Tibial nerve (tissue), 4 donors: ENCODE results near the gene VPS41. TPM values are rescaled to one million over a fixed set of nuclear protein-coding genes. Genes with fewer than 3 reads are reported as not detected.

Source experiments
- DNase-seq, 2 donors: peaks; one replicate each; pipeline ENCODE4 v3.0.0-alpha.2; 2019; ENCODE audit warnings: low spot score in 2 of 2
- H3K27ac ChIP-seq, 4 donors: fragments of 200-600 bp; sonication (generic) in 3 of 4; one replicate each; pipeline ENCODE4 v1.5.1; 2017 to 2019; ENCODE audit warnings: mild to moderate bottlenecking in 1 of 4
- H3K27me3 ChIP-seq, 2 donors: fragments of 200-600 bp; sonication (generic) in 1 of 2; one replicate each; pipeline versions ENCODE4 v1.5.1 to v1.6.0; 2017 to 2019
- H3K36me3 ChIP-seq, 3 donors: fragments of 200-600 bp; sonication (generic); one replicate each; pipeline ENCODE4 v1.5.1; 2018 to 2019
- H3K4me1 ChIP-seq, 4 donors: fragments of 200-600 bp; sonication (generic) in 3 of 4; one replicate each; pipeline ENCODE4 v1.5.1; 2017 to 2019
- H3K4me3 ChIP-seq, 4 donors: fragments of 200-600 bp; sonication (generic) in 3 of 4; one replicate each; pipeline ENCODE4 v1.5.1; 2017 to 2019; ENCODE audit warnings: mild to moderate bottlenecking in 1 of 4, moderate library complexity in 1 of 4
- H3K9me3 ChIP-seq, 4 donors: fragments of 200-600 bp; sonication (generic) in 3 of 4; one replicate each; pipeline ENCODE4 v1.5.1; 2017 to 2019
- CTCF ChIP-seq, 5 experiments: fragments of 200-600 bp in 3 of 5; fragments of 450-650 bp in 2 of 5; sonication (generic) in 3 of 5; IDR thresholded peaks; one replicate each; pipeline ENCODE4 v1.5.1; 2016 to 2019; ENCODE audit warnings: antibody characterized with exemption in 5 of 5, mild to moderate bottlenecking in 3 of 5, moderate library complexity in 2 of 5
- EP300 ChIP-seq, 2 donors: sonication (generic); formaldehyde crosslinking; IDR thresholded peaks; one replicate each; pipeline ENCODE4 v1.6.1; 2017; ENCODE audit warnings: antibody characterized with exemption in 2 of 2, mild to moderate bottlenecking in 1 of 2
- POLR2A ChIP-seq, 2 donors: fragments of 450-650 bp; IDR thresholded peaks; one replicate each; pipeline ENCODE4 v1.6.1; 2017; ENCODE audit warnings: antibody characterized with exemption in 2 of 2, mild to moderate bottlenecking in 2 of 2, moderate library complexity in 2 of 2
- WGBS, 2 donors: methylation state at CpG; one replicate each; pipeline ENCODE4 v1.1.5; 2018; 5-methylcytosine and 5-hydroxymethylcytosine counted together
- total RNA-seq, 4 donors: library from RNA; depleted of rRNA; stranded (reverse); fragments of >200 nt; gene quantifications; one replicate each; pipeline ENCODE4 v1.1.0, GENCODE V29; 2016

The VPS41 gene
- total RNA-seq, 4 donors from 2014 or later = 31.2 to 47.5 (median 47.2) TPM

- 74 to 84% methylated on average over 3 of the region's 3 CpGs for WGBS, 2 donors
- H3K27ac ChIP-seq = no peak overlapping the region
- no peaks in the 10 kb centered on the region for H3K36me3 ChIP-seq
- no peak for DNase-seq
- no peaks in the 10 kb centered on the region for H3K9me3 ChIP-seq
- TF ChIP-seq POLR2A (IDR thresholded peaks at IDR 0.05) = no peak
- no peak for TF ChIP-seq CTCF (IDR thresholded peaks at IDR 0.05)
- TF ChIP-seq EP300 (IDR thresholded peaks at IDR 0.05) = no peak
- H3K27me3 ChIP-seq = no peaks in the 10 kb centered on the region
- peaks cover 0 to 15% (median 0%) of the 10 kb centered on the region in 4 donors for H3K4me1 ChIP-seq
- no peak overlapping the region for H3K4me3 ChIP-seq
These were observed 1.9 kb downstream of the VPS41 start for GRCh38 chr7:38907066-38907465.

GRCh38 chr7:38905056-38905759 is 3.8 kb downstream of the VPS41 start:
- 77% methylated on average over 3 of the region's 3 CpGs for WGBS, 2 donors
- DNase-seq = no peak
- H3K36me3 ChIP-seq = no peaks in the 10 kb centered on the region
- H3K9me3 ChIP-seq = no peaks in the 10 kb centered on the region
- H3K4me3 ChIP-seq = no peak overlapping the region
- H3K4me1 ChIP-seq = peaks cover 0 to 15% (median 0%) of the 10 kb centered on the region in 4 donors
- H3K27me3 ChIP-seq = no peaks in the 10 kb centered on the region
- no peak overlapping the region for H3K27ac ChIP-seq
- no peak for TF ChIP-seq EP300 (IDR thresholded peaks at IDR 0.05)
- no peak for TF ChIP-seq CTCF (IDR thresholded peaks at IDR 0.05)
- no peak for TF ChIP-seq POLR2A (IDR thresholded peaks at IDR 0.05)

- DNase-seq = no peak
- Histone ChIP-seq H3K4me1 (peaks cover 0 to 11% (median 0%) of the 10 kb centered on the region in 4 donors), H3K27ac (no peak overlapping the region), H3K27me3 (no peaks in the 10 kb centered on the region), H3K4me3 (no peak overlapping the region), H3K36me3 (peaks cover 0 to 6% (median 0%) of the 10 kb centered on the region in 3 donors), H3K9me3 (no peaks in the 10 kb centered on the region)
- TF ChIP-seq CTCF (IDR thresholded peaks at IDR 0.05) (no peak), EP300 (IDR thresholded peaks at IDR 0.05) (no peak), POLR2A (IDR thresholded peaks at IDR 0.05) (no peak)
These were observed 5.9 kb downstream of the VPS41 start for GRCh38 chr7:38903057-38903456.

- TF ChIP-seq CTCF (IDR thresholded peaks at IDR 0.05) (no peak), EP300 (IDR thresholded peaks at IDR 0.05) (no peak), POLR2A (IDR thresholded peaks at IDR 0.05) (no peak)
- Histone ChIP-seq H3K27me3 (no peaks in the 10 kb centered on the region), H3K9me3 (no peaks in the 10 kb centered on the region), H3K27ac (no peak overlapping the region), H3K4me1 (peaks cover 0 to 4% (median 0%) of the 10 kb centered on the region in 4 donors), H3K4me3 (no peak overlapping the region), H3K36me3 (peaks cover 0 to 6% (median 0%) of the 10 kb centered on the region in 3 donors)
- no peak for DNase-seq
- 94 to 98% methylated on average over 2 of the region's 2 CpGs for WGBS, 2 donors
These were observed 6.5 kb downstream of the VPS41 start for GRCh38 chr7:38902449-38902848.

- 97% methylated on average over 3 of the region's 3 CpGs for WGBS, 2 donors
- no peak for TF ChIP-seq POLR2A (IDR thresholded peaks at IDR 0.05)
- TF ChIP-seq EP300 (IDR thresholded peaks at IDR 0.05) = no peak
- TF ChIP-seq CTCF (IDR thresholded peaks at IDR 0.05) = no peak
- no peak for DNase-seq
- Histone ChIP-seq H3K27me3 (no peaks in the 10 kb centered on the region), H3K27ac (no peak overlapping the region), H3K9me3 (peaks cover 0 to 23% (median 2%) of the 10 kb centered on the region in 4 donors), H3K4me3 (no peak overlapping the region), H3K36me3 (peaks cover 0 to 44% (median 0%) of the 10 kb centered on the region in 3 donors), H3K4me1 (no peaks in the 10 kb centered on the region)
These were observed 15.9 kb downstream of the VPS41 start for GRCh38 chr7:38893061-38893460.
